Amygdala (tissue), 56 donors: ENCODE data around the gene CEP70.

ENCODE experiments used
- DNase-seq, 56 donors: peaks; one replicate each; lab custom pipeline; 2025; lab: John Stamatoyannopoulos, UW

Gene CEP70

DNA sequence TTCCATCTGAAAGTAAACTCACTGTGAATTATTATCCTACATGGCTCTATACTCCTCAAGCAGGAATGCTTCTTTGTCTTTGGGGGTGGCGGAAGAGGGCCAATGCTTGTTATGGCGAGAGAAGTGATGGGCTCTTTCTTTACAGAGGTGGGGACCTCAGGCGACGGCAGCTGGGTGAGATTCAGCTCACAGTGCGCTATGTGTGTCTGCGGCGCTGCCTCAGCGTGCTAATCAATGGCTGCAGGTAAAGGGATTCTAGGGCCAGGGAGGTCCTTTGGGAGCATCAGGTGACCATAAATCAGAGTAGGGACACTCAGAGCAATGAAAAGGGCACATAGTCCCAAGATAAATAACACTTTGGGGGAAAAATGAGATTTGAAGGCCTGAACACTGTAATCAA, 120.7 kb downstream of the CEP70 start:
- DNase-seq = no peak

- DNase-seq = no peak
Observed at GRCh38 chr3:138472141-138472825, 121.8 kb downstream of the CEP70 start.

DNA sequence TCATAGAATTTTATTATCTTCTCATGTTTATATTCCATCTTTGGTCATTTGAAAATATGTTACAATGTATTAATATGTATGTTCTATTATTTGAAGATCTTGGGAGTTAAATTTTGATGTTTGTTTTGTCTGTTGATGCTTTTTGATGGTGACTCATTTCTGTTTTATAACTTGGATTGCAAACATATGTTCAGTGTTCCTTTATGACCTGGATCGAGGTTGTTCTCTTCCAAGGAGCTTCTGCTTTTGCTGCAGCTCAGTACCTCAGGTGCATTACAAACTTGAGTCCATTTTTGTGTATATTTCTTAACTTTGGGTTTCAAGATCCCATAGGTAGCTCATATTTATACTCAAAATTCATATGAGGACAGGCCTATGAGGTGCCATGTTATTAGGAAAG, 122.6 kb downstream of the CEP70 start:
- no peak for DNase-seq

- DNase-seq = no peak
Observed at GRCh38 chr3:138470687-138471086, 123.4 kb downstream of the CEP70 start.

GRCh38 chr3:138469874-138470273, 124.2 kb downstream of the CEP70 start:
- DNase-seq = no peak

GRCh38 chr3:138468886-138469285, 125.2 kb downstream of the CEP70 start:
- DNase-seq = no peak

GRCh38 chr3:138468451-138468850, 125.6 kb downstream of the CEP70 start:
- DNase-seq = no peak

DNA sequence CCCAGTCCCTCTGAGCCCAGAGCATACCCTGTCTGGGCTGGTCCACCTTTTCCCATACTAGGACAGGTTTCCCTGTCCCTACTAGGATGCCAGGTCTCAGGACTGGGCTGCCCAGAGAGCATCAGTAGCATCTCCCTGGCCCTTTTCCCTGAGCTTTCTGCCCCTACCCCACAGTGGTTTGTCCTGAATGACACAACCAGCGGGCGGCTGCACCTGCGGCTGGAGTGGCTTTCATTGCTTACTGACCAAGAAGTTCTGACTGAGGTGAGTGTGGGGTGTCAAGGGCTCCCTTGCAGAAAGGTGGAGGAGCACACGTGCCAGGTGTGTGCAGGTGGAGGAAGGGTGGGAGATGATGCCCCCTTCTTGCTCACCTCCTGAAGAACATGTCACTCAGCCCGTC, 126.1 kb downstream of the CEP70 start:
- DNase-seq = no peak

GRCh38 chr3:138465925-138466324, 128.1 kb downstream of the CEP70 start:
- DNase-seq = no peak

GRCh38 chr3:138465451-138465850, 128.6 kb downstream of the CEP70 start:
- DNase-seq = no peak

- no peak for DNase-seq
Observed at GRCh38 chr3:138464491-138464860, 129.6 kb downstream of the CEP70 start.

DNA sequence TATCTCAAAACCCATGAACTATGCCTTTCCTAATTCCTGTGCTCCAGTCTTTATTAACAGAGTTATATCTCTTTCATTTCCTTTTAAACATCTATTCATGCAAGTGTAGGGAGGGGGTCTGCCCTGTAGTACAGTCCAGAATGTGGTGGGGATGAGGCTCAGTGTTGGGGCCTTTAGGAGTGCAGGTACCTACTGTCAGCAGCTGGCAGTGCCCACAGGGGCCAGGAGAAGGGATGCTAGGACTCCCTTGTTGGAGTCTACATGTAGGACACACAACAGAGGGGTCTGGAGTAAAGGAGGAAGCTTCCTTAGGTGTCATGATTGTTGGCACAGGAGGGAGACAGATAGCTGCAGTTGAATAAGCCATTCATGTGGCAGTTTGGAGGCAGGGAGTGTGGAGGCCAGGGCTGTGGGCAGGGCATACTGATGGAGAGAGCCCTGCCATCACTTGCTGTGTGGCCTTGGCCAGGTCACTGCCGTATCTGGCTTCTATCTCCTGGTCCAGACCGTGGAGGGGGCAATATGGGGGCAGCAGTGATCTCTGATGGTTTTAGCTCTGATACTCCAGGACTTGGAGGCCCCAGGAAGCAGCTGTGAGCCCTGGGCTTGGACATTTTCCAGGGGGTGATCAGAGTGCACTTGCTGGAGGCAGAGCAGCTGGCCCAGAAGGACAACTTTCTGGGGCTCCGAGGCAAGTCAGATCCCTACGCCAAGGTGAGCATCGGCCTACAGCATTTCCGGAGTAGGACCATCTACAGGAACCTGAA, 130.2 kb downstream of the CEP70 start:
- DNase-seq = no peak

GRCh38 chr3:138461896-138462295, 132.2 kb downstream of the CEP70 start:
- no peak for DNase-seq

DNA sequence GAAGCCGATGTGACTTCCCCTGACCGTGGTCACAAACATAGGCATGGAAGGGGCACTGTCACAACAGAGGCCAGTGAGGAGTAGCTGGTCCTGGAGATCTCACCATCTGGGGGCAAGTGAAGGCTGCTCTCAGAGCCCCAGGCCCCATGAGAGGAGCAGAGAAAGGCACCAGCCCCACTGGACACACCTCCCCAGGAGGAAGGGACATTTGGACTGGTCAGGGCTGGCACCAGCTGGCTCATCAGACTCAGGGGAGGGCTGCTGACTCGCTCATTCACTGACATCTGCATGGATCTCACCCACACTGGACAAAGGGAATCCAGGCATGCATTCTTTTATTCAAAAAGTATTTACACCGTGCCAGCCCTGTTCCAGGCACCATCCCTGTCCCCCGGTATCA, 132.8 kb downstream of the CEP70 start:
- DNase-seq = no peak

GRCh38 chr3:138460536-138461205, 133.4 kb downstream of the CEP70 start:
- DNase-seq = no peak

GRCh38 chr3:138459619-138460535, 134.2 kb downstream of the CEP70 start:
- DNase-seq = no peak

GRCh38 chr3:138458774-138459499, 135.1 kb downstream of the CEP70 start:
- DNase-seq = no peak

DNA sequence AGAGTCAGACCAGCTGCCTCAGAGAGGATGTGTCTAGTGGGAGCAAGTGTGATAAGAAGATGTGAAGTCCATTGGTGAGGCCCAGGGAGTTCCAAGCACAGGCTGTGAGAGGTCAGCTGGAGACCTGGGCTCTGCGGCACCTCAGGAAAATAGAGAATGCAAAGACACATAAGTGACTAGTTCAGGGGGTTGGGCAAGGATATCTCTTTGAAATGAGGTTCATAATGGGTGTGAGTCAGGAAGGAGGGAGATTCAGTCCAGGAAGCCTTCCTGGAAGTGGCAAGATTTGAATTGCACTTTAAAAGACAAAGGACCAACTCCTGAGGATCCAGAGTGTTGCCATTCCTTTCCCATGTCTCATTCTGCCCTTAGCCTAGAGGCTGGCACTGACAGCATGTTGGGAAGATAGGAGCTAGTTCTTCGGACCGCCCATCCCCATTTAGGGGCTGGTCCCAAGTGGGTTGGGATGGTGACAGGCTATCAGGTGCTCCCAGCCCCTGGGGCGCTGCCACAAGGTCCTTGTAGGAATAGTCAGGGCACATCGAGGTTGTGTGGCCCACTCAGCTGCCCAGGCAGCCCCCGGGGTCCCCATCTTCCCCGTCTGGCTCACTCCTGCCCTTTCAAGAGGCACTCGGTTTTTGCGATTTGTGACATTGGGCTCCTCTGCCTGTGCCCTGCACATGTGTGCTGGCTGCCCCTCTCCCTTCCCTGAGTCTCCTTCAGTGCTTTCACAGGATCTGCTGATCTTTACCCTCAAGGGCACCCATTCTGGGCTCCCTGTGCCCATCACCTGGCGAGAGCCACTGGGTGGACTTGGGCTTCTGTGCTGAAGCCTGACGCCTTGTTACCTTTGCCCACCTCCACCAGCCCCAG, 136.0 kb downstream of the CEP70 start:
- DNase-seq = no peak
